Measurements from ENCODE around the gene CLEC4A.
"Not testable (repeated sequence)": the region's sequence is repeated elsewhere in the genome, so short reads cannot be mapped to it uniquely, and the experiment has no call there.

Gene CLEC4A

GRCh38 chr12:8123124-8123912, at the start of gene CLEC4A:
CLEC4A (plus strand) TSS chr12:8123617; CDS start chr12:8123879, 262 bp downstream.
- peak; percentile 95 for DNase-seq
- in situ Hi-C loops (cut with MboI; ENCODE audit: low pct_unique_long_range_greater_than_20kb, low sequenced_read_pairs) = no loop called here

DNA sequence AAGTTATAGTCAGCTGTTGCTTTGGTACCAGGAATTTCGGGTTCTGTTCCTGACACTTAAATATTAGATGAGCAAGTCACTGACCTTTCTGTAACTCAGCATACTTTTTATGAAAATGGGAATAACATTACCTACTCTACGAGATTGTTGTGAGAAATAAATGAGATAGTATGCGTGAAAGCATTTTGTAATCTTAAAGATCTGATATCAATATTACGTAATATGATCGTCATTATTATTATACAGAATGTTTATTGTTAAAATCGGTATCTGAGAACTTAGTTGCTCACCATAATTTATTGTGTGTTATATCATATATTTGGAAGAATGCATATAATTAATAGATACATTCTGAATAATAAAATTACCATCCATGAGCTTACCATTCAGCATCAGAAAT, 47.5 kb upstream of the CLEC4A start:
- in situ Hi-C loops (cut with MboI; ENCODE audit: low pct_unique_long_range_greater_than_20kb, low sequenced_read_pairs) = no loop called here
- no peak for DNase-seq

DNA sequence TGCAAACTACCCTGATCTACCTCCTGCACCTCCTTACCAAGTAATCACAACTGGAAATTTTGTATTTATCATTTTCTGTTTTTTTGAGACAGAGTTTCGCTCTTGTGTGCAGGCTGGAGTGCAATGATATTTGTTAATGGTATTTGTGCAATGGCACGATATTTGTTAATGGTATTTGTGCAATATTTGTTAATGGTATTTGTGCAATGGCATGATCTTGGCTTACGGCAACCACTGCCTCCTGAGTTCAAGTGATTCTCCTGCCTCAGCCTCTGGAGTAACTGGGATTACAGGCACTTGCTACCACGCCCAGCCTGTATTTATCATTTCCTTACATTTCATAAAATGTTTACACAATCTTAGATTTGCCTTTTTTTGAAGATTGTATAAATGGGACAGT, 47.1 kb upstream of the CLEC4A start:
- in situ Hi-C loops (cut with MboI; ENCODE audit: low pct_unique_long_range_greater_than_20kb, low sequenced_read_pairs) = no loop called here
- no peak for DNase-seq

GRCh38 chr12:8077207-8077606, 46.2 kb upstream of the CLEC4A start:
- in situ Hi-C loops (cut with MboI; ENCODE audit: low pct_unique_long_range_greater_than_20kb, low sequenced_read_pairs) = no loop called here
- no peak for DNase-seq

DNA sequence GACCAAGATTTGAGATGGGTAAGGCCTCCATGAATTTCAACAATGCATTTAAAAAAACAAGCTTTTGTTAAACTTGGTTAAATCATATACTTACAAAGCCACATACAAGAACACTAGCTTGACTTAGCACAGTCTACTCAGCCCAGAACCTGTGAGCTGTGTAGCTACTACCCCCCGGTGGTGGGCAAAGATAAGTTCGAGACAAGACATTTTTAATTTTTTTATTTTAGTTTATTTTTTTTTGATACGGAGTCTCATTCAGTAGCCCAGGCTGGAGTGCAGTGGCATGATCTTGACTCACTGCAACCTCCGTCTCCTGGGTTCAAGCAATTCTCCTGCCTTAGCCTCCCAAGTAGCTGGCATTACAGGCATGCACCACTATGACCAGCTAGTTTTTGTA, 45.0 kb upstream of the CLEC4A start:
- in situ Hi-C loops (cut with MboI; ENCODE audit: low pct_unique_long_range_greater_than_20kb, low sequenced_read_pairs) = no loop called here
- peak; percentile 49 for DNase-seq

DNA sequence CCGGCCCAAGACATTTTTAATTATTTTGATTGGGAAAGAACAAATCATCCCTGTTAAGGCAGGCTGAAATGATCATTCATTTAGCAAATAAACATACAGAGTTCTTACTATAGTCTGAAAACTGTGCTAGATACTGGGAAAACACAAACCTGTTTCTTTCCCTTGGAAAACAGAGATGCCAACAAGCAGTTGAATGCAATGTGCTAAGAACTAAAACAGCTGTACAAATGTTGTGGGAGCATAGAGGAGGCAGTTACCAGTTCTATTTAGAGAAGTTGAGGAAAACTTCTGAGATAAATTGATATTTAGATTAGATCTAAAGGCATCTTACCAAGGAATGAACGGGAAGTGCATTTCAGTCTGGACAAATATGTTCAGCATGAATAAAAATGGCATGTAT, 44.5 kb upstream of the CLEC4A start:
- in situ Hi-C loops (cut with MboI; ENCODE audit: low pct_unique_long_range_greater_than_20kb, low sequenced_read_pairs) = no loop called here
- DNase-seq = no peak

- DNase-seq = peak; percentile 38
- in situ Hi-C loops (cut with MboI; ENCODE audit: low pct_unique_long_range_greater_than_20kb, low sequenced_read_pairs) = no loop called here
These were observed 43.3 kb upstream of the CLEC4A start for GRCh38 chr12:8080120-8080519.

DNA sequence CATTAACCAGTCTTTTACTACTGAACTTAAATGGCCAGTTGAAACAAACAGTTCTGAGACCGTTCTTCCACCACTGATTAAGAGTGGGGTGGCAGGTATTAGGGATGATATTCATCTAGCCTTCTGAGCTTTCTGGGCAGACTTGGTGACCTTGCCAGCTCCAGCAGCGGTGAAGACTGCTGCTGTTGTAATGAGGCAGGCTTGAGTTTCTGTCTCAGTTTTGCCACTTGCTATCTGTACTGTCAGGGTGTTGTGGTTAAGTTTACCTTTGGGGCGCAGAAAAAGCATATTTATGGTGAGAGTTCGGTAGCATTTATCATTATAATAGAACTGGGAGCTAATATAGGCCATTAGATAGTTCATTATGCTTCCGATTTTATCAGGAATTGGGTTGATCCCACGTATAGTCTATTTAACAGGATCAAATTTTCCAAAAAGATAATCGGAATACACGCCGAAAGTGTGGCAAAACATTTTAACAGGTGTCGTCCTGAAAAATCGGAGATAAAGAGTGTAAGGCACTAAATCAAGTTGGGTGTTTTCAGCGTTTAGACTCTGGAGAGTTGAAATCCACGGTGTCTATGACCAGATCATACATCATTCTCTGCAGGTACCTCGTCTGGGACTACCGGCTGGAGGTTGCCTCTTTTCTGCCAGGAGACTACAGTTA, 42.0 kb upstream of the CLEC4A start:
- in situ Hi-C loops (cut with MboI; ENCODE audit: low pct_unique_long_range_greater_than_20kb, low sequenced_read_pairs) = no loop called here
- peak; percentile 24 for DNase-seq

GRCh38 chr12:8082808-8083100, 40.7 kb upstream of the CLEC4A start:
- DNase-seq = no peak
- in situ Hi-C loops (cut with MboI; ENCODE audit: low pct_unique_long_range_greater_than_20kb, low sequenced_read_pairs) = no loop called here

GRCh38 chr12:8084351-8084750, 39.1 kb upstream of the CLEC4A start:
- DNase-seq; in situ Hi-C loops (cut with MboI; ENCODE audit: low pct_unique_long_range_greater_than_20kb, low sequenced_read_pairs): not testable (repeated sequence)

DNA sequence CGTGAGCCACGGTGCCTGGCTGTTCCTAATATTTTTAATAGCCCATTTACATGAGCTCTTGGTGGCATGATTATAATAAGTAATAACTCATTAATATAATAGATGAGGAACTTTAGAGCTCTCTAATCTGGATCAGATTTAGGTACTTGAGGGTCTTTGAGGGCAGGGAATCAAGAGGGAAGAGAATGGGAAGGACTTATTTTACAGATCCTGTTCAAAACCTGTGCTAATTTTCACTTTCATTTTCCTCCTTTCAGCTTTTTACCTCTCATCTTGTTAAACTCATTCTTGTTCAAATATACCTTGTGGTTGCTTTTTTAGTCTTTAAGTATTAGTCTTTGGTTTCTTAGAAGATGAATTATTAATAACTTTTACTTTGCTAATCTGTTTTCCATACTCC, 35.8 kb upstream of the CLEC4A start:
- in situ Hi-C loops (cut with MboI; ENCODE audit: low pct_unique_long_range_greater_than_20kb, low sequenced_read_pairs) = no loop called here
- DNase-seq = no peak

- in situ Hi-C loops (cut with MboI; ENCODE audit: low pct_unique_long_range_greater_than_20kb, low sequenced_read_pairs) = no loop called here
- peak; percentile 71 for DNase-seq
These were observed 34.8 kb upstream of the CLEC4A start for GRCh38 chr12:8088574-8088973.

- DNase-seq; in situ Hi-C loops (cut with MboI; ENCODE audit: low pct_unique_long_range_greater_than_20kb, low sequenced_read_pairs): not testable (repeated sequence)
These were observed 34.1 kb upstream of the CLEC4A start for GRCh38 chr12:8089277-8089676.

DNA sequence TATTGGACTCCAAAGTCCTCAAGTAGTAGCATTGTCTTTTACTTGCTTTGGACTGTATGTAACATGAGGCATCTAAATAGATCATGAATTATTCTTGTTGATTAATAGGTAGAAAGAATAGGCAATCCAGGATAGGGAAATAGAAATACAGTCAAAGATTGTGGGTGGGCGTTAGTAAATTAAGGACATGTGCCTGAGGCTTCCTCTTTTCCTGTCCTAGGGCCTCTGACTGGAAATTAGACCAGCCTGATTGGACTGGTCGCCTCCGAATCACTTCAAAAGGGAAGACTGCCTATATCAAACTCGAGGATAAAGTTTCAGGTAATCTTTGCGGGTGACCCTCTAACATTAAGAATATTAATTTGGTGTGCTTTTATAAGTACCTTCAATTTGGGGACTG, 33.7 kb upstream of the CLEC4A start:
- in situ Hi-C loops (cut with MboI; ENCODE audit: low pct_unique_long_range_greater_than_20kb, low sequenced_read_pairs) = no loop called here
- peak; percentile 19 for DNase-seq

DNA sequence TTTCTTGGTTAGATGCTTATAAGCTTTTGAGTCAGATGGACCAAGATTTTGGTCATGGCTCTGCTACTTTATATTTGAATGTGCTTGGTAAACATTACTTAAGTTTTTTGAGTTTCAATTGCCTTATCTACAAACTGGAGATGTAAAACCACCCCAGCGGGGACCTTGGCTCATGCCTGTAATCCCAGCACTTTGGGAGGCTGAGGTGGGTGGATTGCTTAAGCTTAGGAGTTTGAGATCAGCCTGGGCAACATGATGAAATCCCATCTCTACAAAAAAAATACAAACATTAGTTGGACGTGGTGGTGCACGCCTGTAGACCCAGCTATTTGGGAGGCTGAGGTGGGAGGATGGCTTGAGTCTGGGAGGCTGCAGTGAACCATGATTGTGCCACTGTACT, 30.1 kb upstream of the CLEC4A start:
- no peak for DNase-seq
- in situ Hi-C loops (cut with MboI; ENCODE audit: low pct_unique_long_range_greater_than_20kb, low sequenced_read_pairs) = no loop called here

- in situ Hi-C loops (cut with MboI; ENCODE audit: low pct_unique_long_range_greater_than_20kb, low sequenced_read_pairs) = no loop called here
- DNase-seq = no peak
These were observed 27.0 kb upstream of the CLEC4A start for GRCh38 chr12:8096281-8096915.

DNA sequence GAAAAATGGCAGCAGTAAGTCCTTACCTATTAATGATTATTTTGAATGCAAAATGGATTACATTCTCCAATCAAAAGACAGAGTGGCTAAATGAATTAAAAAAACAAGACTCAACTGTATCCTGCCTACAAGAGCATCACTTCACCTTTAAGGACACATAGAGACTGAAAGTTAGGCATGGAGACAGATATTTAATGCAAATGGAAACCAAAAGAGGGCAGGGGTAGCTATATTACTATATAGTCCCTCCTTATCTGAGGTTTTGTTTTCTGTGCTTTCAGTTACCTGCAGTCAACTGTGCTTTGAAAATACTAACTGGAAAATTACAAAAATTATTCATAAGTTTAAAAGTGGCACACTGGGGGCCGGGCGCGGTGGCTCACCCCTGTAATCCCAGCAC, 24.2 kb upstream of the CLEC4A start:
- in situ Hi-C loops (cut with MboI; ENCODE audit: low pct_unique_long_range_greater_than_20kb, low sequenced_read_pairs) = no loop called here
- DNase-seq = no peak

DNA sequence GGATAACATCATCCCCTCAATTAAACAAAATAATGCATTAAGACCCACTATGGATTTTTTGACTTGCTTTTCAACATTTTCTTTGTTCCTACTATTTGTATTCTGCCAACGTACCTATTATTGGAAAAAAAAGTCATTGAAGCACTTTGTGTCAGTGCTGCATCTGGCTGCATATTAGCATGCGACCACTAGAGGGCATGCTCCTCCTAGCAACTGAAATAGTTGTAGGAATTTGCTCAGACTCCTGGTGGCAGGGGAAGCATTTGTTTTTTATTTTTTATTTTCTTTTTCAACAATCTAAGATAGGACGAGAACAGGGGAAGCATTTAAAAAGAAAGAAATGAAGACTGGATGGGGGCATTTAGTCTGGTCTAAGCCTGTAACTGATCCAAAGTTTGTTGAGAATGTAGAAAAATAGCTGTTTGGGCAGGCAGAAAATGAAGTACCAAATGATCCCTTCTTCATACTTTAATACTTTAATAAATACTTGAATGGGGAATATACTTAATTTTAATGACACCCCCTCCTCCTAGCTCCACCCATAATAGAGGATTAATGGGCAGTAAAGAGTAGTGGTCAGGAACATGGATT, 14.5 kb upstream of the CLEC4A start:
- peak; percentile 74 for DNase-seq
- in situ Hi-C loops (cut with MboI; ENCODE audit: low pct_unique_long_range_greater_than_20kb, low sequenced_read_pairs) = no loop called here

- in situ Hi-C loops (cut with MboI; ENCODE audit: low pct_unique_long_range_greater_than_20kb, low sequenced_read_pairs); DNase-seq: not testable (repeated sequence)
These were observed 10.3 kb upstream of the CLEC4A start for GRCh38 chr12:8113117-8113516.

DNA sequence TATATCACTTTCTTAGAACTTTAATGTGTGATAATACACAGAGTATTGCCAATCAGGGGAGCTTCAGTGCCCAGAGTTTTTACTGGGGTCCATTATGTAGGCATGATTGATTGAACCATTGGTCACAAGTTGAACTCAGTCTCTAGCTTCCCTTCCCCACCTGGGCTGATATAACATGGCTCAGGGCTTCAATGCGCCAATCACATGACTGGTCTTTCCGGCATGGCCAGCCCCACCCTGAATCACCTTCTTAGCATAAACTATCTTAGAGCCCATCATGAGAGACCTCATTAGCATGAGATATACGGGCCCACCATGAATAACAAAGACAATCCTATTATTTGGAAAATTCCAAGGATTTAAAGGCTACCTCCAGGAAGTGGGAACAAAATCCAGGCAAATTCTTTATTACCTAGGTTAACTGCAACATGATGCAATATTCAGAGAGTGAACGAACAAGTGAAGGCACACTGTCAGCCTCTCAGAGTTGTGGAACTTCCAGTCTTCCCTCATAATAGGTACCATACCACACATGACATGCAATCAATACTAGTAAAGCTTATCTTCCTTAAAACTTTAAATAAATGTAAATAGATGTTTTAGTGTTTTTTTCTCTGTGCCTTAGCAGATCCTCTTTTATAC, 3.2 kb upstream of the CLEC4A start:
- in situ Hi-C loops (cut with MboI; ENCODE audit: low pct_unique_long_range_greater_than_20kb, low sequenced_read_pairs) = no loop called here
- DNase-seq = no peak
